IPS-11a (cell line): ENCODE measurements around the gene AGBL5.

Source experiments
- H3K4me3 ChIP-seq: one replicate; pipeline ENCODE4 v1.5.1; 2013; ENCODE audit warnings: low read depth, low read length, control low read depth

AGBL5 gene

GRCh38 chr2:27050996-27051901 is at the start of gene AGBL5:
Gene AGBL5 (plus strand): TSS chr2:27051668. CDS start chr2:27052959, 1,291 bp downstream.
- peak within 1 kb of the TSS; percentile 72 for H3K4me3 ChIP-seq

GRCh38 chr2:27001950-27002349 is 49.5 kb upstream of the AGBL5 start:
- H3K4me3 ChIP-seq = no peak overlapping the region

GRCh38 chr2:27003007-27003406 is 48.5 kb upstream of the AGBL5 start:
- H3K4me3 ChIP-seq = no peak overlapping the region

GRCh38 chr2:27003857-27004256 is 47.6 kb upstream of the AGBL5 start:
- no peak overlapping the region for H3K4me3 ChIP-seq

GRCh38 chr2:27006602-27007415 is 44.7 kb upstream of the AGBL5 start:
- H3K4me3 ChIP-seq = no peak overlapping the region

GRCh38 chr2:27007416-27008374 is 43.8 kb upstream of the AGBL5 start:
- no peak overlapping the region for H3K4me3 ChIP-seq

GRCh38 chr2:27008678-27009077 is 42.8 kb upstream of the AGBL5 start:
- H3K4me3 ChIP-seq = no peak overlapping the region

- H3K4me3 ChIP-seq = no peak overlapping the region
Measured at GRCh38 chr2:27009083-27009482, 42.4 kb upstream of the AGBL5 start.

- no peak overlapping the region for H3K4me3 ChIP-seq
Measured at GRCh38 chr2:27009716-27010115, 41.8 kb upstream of the AGBL5 start.

GRCh38 chr2:27010139-27010538 is 41.3 kb upstream of the AGBL5 start:
- no peak overlapping the region for H3K4me3 ChIP-seq

GRCh38 chr2:27013738-27014137 is 37.7 kb upstream of the AGBL5 start:
- H3K4me3 ChIP-seq = no peak overlapping the region

- H3K4me3 ChIP-seq = no peak overlapping the region
Measured at GRCh38 chr2:27014771-27015433, 36.6 kb upstream of the AGBL5 start.

- no peak overlapping the region for H3K4me3 ChIP-seq
Measured at GRCh38 chr2:27016801-27017325, 34.6 kb upstream of the AGBL5 start.

- H3K4me3 ChIP-seq = no peak overlapping the region
Measured at GRCh38 chr2:27018142-27018541, 33.3 kb upstream of the AGBL5 start.

GRCh38 chr2:27019459-27019858 is 32.0 kb upstream of the AGBL5 start:
- H3K4me3 ChIP-seq = no peak overlapping the region

- no peak overlapping the region for H3K4me3 ChIP-seq
Measured at GRCh38 chr2:27019931-27020855, 31.3 kb upstream of the AGBL5 start.

- H3K4me3 ChIP-seq = no peak overlapping the region
Measured at GRCh38 chr2:27021253-27022049, 30.0 kb upstream of the AGBL5 start.

- H3K4me3 ChIP-seq = no peak overlapping the region
Measured at GRCh38 chr2:27023740-27024139, 27.7 kb upstream of the AGBL5 start.
